Measurements from ENCODE around the gene HPGDS. TPM values are rescaled to one million over a fixed set of nuclear protein-coding genes. Genes with fewer than 3 reads are reported as not detected.

HPGDS gene
- total RNA-seq, 1 donor from 2014 or later, result not detected

GRCh38 chr4:94278781-94279180 lies 63.9 kb downstream of the HPGDS start:
- no peaks in the 10 kb centered on the region for H3K27me3 Mint-ChIP-seq (ENCODE audit: unreplicated experiment)
- TF ChIP-seq CTCF (IDR thresholded peaks at IDR 0.05; ENCODE audit: partially characterized antibody, unreplicated experiment), result no peak
- no peaks in the 10 kb centered on the region for H3K4me1 Mint-ChIP-seq (ENCODE audit: low read depth, unreplicated experiment)
- H3K36me3 Mint-ChIP-seq (ENCODE audit: unreplicated experiment), result no peaks in the 10 kb centered on the region
- H3K9me3 Mint-ChIP-seq (ENCODE audit: unreplicated experiment), result no peaks in the 10 kb centered on the region
- no peak overlapping the region for H3K27ac Mint-ChIP-seq (ENCODE audit: unreplicated experiment)
- DNase-seq, result no peak
- no peak overlapping the region for H3K4me3 Mint-ChIP-seq (ENCODE audit: unreplicated experiment)

GRCh38 chr4:94277534-94277933 lies 65.1 kb downstream of the HPGDS start:
- Mint-ChIP-seq H3K27me3 (ENCODE audit: unreplicated experiment) (no peaks in the 10 kb centered on the region), H3K36me3 (ENCODE audit: unreplicated experiment) (no peaks in the 10 kb centered on the region)

GRCh38 chr4:94276204-94276603 lies 66.4 kb downstream of the HPGDS start:
- no peaks in the 10 kb centered on the region for H3K9me3 Mint-ChIP-seq (ENCODE audit: unreplicated experiment)
- no peak overlapping the region for H3K27ac Mint-ChIP-seq (ENCODE audit: unreplicated experiment)
- H3K4me1 Mint-ChIP-seq (ENCODE audit: low read depth, unreplicated experiment), result no peaks in the 10 kb centered on the region
- no peak overlapping the region for H3K4me3 Mint-ChIP-seq (ENCODE audit: unreplicated experiment)
- DNase-seq, result no peak
- no peak for TF ChIP-seq CTCF (IDR thresholded peaks at IDR 0.05; ENCODE audit: partially characterized antibody, unreplicated experiment)
- H3K27me3 Mint-ChIP-seq (ENCODE audit: unreplicated experiment), result no peaks in the 10 kb centered on the region
- H3K36me3 Mint-ChIP-seq (ENCODE audit: unreplicated experiment), result no peaks in the 10 kb centered on the region

More at GRCh38 chr4:94277534-94277933, 65.1 kb downstream of the HPGDS start:
- no peaks in the 10 kb centered on the region for H3K9me3 Mint-ChIP-seq (ENCODE audit: unreplicated experiment)
- no peak overlapping the region for H3K27ac Mint-ChIP-seq (ENCODE audit: unreplicated experiment)
- no peak for TF ChIP-seq CTCF (IDR thresholded peaks at IDR 0.05; ENCODE audit: partially characterized antibody, unreplicated experiment)
- H3K4me1 Mint-ChIP-seq (ENCODE audit: low read depth, unreplicated experiment), result no peaks in the 10 kb centered on the region
- no peak overlapping the region for H3K4me3 Mint-ChIP-seq (ENCODE audit: unreplicated experiment)
- no peak for DNase-seq

- no peak for DNase-seq
- Mint-ChIP-seq H3K36me3 (ENCODE audit: unreplicated experiment) (no peaks in the 10 kb centered on the region), H3K27me3 (ENCODE audit: unreplicated experiment) (no peaks in the 10 kb centered on the region), H3K4me3 (ENCODE audit: unreplicated experiment) (no peak overlapping the region), H3K9me3 (ENCODE audit: unreplicated experiment) (no peaks in the 10 kb centered on the region), H3K27ac (ENCODE audit: unreplicated experiment) (no peak overlapping the region), H3K4me1 (ENCODE audit: low read depth, unreplicated experiment) (no peaks in the 10 kb centered on the region)
- no peak for TF ChIP-seq CTCF (IDR thresholded peaks at IDR 0.05; ENCODE audit: partially characterized antibody, unreplicated experiment)
Observed at GRCh38 chr4:94274912-94275311, 67.7 kb downstream of the HPGDS start.

GRCh38 chr4:94271248-94271647 lies 71.4 kb downstream of the HPGDS start:
- Mint-ChIP-seq H3K4me1 (ENCODE audit: low read depth, unreplicated experiment) (no peaks in the 10 kb centered on the region), H3K9me3 (ENCODE audit: unreplicated experiment) (no peaks in the 10 kb centered on the region), H3K27ac (ENCODE audit: unreplicated experiment) (no peak overlapping the region), H3K27me3 (ENCODE audit: unreplicated experiment) (no peaks in the 10 kb centered on the region), H3K4me3 (ENCODE audit: unreplicated experiment) (no peak overlapping the region), H3K36me3 (ENCODE audit: unreplicated experiment) (no peaks in the 10 kb centered on the region)
- DNase-seq, result no peak
- no peak for TF ChIP-seq CTCF (IDR thresholded peaks at IDR 0.05; ENCODE audit: partially characterized antibody, unreplicated experiment)
